ENCODE measurements around the gene HS3ST5. TPM values are rescaled to one million over a fixed set of nuclear protein-coding genes. Genes with fewer than 3 reads are reported as not detected.

HS3ST5 gene
- total and polyA plus RNA-seq, 2 donors (not counting 1 experiment from before 2014, with no cell fraction given) = under 0.01 TPM; not detected in 1

DNA sequence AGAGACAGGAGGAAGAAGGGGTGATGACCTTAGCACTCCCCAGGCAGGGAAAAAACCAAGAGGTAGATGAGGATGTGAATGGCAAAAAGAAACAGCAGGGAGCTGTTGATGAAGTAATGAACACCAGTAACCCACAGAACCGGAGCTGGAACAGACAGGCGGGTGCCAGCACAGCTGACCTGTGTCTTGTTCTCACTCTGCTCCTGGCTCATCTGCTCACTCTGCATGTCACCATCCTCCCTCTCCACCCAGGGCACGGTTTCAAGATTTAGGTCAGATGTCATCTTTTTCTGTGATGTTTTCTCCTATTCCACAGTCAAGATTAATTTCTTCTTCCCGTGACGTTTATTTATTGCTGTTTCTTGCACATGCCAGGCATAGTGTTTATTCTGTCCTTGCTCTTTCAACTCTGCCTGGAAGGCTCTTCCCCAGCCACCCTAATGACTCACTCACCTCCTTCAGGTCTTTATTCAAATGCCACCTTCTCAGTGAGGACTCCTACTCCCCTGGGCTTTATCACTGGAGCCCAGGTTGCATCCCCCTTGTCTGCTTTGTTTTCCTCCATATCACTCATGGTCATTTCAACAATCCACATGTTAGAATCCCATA is 207.4 kb downstream of the HS3ST5 start:
- Histone ChIP-seq H3K4me2 (ENCODE audit: extremely low read depth, insufficient read depth, low read length) (no peak overlapping the region), H3K4me1 (ENCODE audit: control insufficient read depth, extremely low read depth, insufficient read depth, low read length) (no peaks in the 10 kb centered on the region), H3K27ac (ENCODE audit: insufficient read depth, low read length) (no peak overlapping the region), H3K9ac (ENCODE audit: insufficient read depth, low read length) (no peak overlapping the region), H3K27me3 (ENCODE audit: control insufficient read depth, insufficient read depth, low read length) (no peaks in the 10 kb centered on the region), H3K9me3 (ENCODE audit: control insufficient read depth, insufficient read depth, low read depth, low read length) (no peaks in the 10 kb centered on the region), H3K4me3 (replicated peaks in 1 of 4; ENCODE audit: control extremely low read depth in 1 of 4, insufficient read depth in 1 of 4, low read depth in 3 of 4, low read length in 4 of 4) (no peak overlapping the region), H4K20me1 (ENCODE audit: control insufficient read depth, extremely low read depth, insufficient read depth, low read length) (no peaks in the 10 kb centered on the region), H2AFZ (ENCODE audit: low read length) (no peak overlapping the region), H3K36me3 (ENCODE audit: control insufficient read depth, insufficient read depth, low read length) (no peaks in the 10 kb centered on the region), H3K79me2 (ENCODE audit: control insufficient read depth, insufficient read depth, low read length) (no peaks in the 10 kb centered on the region)
- TF ChIP-seq, protein P1, sequence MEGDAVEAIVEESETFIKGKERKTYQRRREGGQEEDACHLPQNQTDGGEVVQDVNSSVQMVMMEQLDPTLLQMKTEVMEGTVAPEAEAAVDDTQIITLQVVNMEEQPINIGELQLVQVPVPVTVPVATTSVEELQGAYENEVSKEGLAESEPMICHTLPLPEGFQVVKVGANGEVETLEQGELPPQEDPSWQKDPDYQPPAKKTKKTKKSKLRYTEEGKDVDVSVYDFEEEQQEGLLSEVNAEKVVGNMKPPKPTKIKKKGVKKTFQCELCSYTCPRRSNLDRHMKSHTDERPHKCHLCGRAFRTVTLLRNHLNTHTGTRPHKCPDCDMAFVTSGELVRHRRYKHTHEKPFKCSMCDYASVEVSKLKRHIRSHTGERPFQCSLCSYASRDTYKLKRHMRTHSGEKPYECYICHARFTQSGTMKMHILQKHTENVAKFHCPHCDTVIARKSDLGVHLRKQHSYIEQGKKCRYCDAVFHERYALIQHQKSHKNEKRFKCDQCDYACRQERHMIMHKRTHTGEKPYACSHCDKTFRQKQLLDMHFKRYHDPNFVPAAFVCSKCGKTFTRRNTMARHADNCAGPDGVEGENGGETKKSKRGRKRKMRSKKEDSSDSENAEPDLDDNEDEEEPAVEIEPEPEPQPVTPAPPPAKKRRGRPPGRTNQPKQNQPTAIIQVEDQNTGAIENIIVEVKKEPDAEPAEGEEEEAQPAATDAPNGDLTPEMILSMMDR (conservative IDR thresholded peaks at IDR 0.05 in 1 of 2, IDR thresholded peaks at IDR 0.05 in 1 of 2; ENCODE audit: low read depth in 1 of 2, low read length in 2 of 2) = no peak
- no peak for TF ChIP-seq EZH2 (IDR thresholded peaks at IDR 0.05; ENCODE audit: low read length, missing control alignments)
- DNase-seq (ENCODE audit: low read depth in 2 of 2) = no peak

DNA sequence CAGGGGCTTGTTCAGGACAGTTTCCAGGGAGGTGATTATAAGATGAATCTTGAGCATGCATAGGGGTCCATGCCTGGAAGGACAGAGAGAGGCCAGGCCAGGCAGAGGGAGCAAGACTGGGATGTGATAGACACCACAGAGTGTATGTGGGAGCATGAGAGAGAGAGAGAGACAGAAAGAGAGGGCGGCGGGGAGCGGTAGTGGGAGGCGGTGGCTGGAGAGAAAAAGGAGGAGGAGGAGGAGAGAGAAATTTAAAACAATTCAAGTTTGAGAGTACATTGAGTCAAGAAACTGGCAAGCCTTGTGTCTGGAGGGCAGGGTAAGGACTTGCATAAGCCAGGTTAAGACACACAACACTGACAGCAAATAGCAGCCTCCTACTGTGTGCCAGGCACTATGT is 209.0 kb downstream of the HS3ST5 start:
- H3K9me3 ChIP-seq (ENCODE audit: control insufficient read depth, insufficient read depth, low read depth, low read length) = no peaks in the 10 kb centered on the region
- no peaks in the 10 kb centered on the region for H3K79me2 ChIP-seq (ENCODE audit: control insufficient read depth, insufficient read depth, low read length)
- H3K27ac ChIP-seq (ENCODE audit: insufficient read depth, low read length) = no peak overlapping the region
- no peaks in the 10 kb centered on the region for H4K20me1 ChIP-seq (ENCODE audit: control insufficient read depth, extremely low read depth, insufficient read depth, low read length)
- H3K9ac ChIP-seq (ENCODE audit: insufficient read depth, low read length) = no peak overlapping the region
- no peak overlapping the region for H3K4me2 ChIP-seq (ENCODE audit: extremely low read depth, insufficient read depth, low read length)
- TF ChIP-seq EZH2 (IDR thresholded peaks at IDR 0.05; ENCODE audit: low read length, missing control alignments) = no peak
- TF ChIP-seq, protein P1 (conservative IDR thresholded peaks at IDR 0.05 in 1 of 2, IDR thresholded peaks at IDR 0.05 in 1 of 2; ENCODE audit: low read depth in 1 of 2, low read length in 2 of 2) = no peak
- no peak overlapping the region for H2AFZ ChIP-seq (ENCODE audit: low read length)
- H3K4me1 ChIP-seq (ENCODE audit: control insufficient read depth, extremely low read depth, insufficient read depth, low read length) = no peaks in the 10 kb centered on the region
- DNase-seq (ENCODE audit: low read depth in 2 of 2) = no peak
- H3K4me3 ChIP-seq (replicated peaks in 1 of 4; ENCODE audit: control extremely low read depth in 1 of 4, insufficient read depth in 1 of 4, low read depth in 3 of 4, low read length in 4 of 4) = no peak overlapping the region
- no peaks in the 10 kb centered on the region for H3K36me3 ChIP-seq (ENCODE audit: control insufficient read depth, insufficient read depth, low read length)
- H3K27me3 ChIP-seq (ENCODE audit: control insufficient read depth, insufficient read depth, low read length) = no peaks in the 10 kb centered on the region

DNA sequence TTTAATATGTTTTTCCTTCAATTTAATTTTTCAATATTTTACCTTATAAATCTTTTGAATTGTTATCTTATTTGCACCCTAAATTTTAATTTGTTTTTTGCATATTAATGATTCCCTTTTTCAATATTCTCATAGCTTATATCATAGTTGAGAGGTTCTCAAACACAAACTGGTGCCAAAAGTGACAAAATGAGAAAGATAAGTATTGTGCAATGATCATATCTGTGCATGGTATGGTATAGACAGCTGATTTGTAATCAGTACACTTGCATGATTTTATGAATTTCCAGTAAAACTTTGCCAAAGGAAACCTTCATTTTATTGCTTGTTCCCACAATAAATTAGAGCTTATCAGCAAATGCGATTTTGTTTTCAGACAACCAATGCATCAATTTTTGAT is 210.9 kb downstream of the HS3ST5 start:
- H2AFZ ChIP-seq (ENCODE audit: low read length) = no peak overlapping the region
- TF ChIP-seq, protein P1 (conservative IDR thresholded peaks at IDR 0.05 in 1 of 2, IDR thresholded peaks at IDR 0.05 in 1 of 2; ENCODE audit: low read depth in 1 of 2, low read length in 2 of 2) = no peak
- no peak for TF ChIP-seq EZH2 (IDR thresholded peaks at IDR 0.05; ENCODE audit: low read length, missing control alignments)
- no peaks in the 10 kb centered on the region for H3K79me2 ChIP-seq (ENCODE audit: control insufficient read depth, insufficient read depth, low read length)
- no peaks in the 10 kb centered on the region for H3K36me3 ChIP-seq (ENCODE audit: control insufficient read depth, insufficient read depth, low read length)
- H3K4me1 ChIP-seq (ENCODE audit: control insufficient read depth, extremely low read depth, insufficient read depth, low read length) = no peaks in the 10 kb centered on the region
- H3K27ac ChIP-seq (ENCODE audit: insufficient read depth, low read length) = no peak overlapping the region
- no peaks in the 10 kb centered on the region for H3K27me3 ChIP-seq (ENCODE audit: control insufficient read depth, insufficient read depth, low read length)
- no peaks in the 10 kb centered on the region for H3K9me3 ChIP-seq (ENCODE audit: control insufficient read depth, insufficient read depth, low read depth, low read length)
- H3K4me3 ChIP-seq (replicated peaks in 1 of 4; ENCODE audit: control extremely low read depth in 1 of 4, insufficient read depth in 1 of 4, low read depth in 3 of 4, low read length in 4 of 4) = no peak overlapping the region
- no peak overlapping the region for H3K4me2 ChIP-seq (ENCODE audit: extremely low read depth, insufficient read depth, low read length)
- DNase-seq (ENCODE audit: low read depth in 2 of 2) = no peak
- H3K9ac ChIP-seq (ENCODE audit: insufficient read depth, low read length) = no peak overlapping the region
- H4K20me1 ChIP-seq (ENCODE audit: control insufficient read depth, extremely low read depth, insufficient read depth, low read length) = no peaks in the 10 kb centered on the region

Measured in fibroblast of lung (primary cell).